HCT116 (cell line): ENCODE results near the gene TTLL6.

Experiments
- CEBPB ChIP-seq: IDR thresholded peaks from 2 replicates; pipeline ENCODE4 v1.6.1; 2012; ENCODE audit warnings: low read depth
- CTCF ChIP-seq, 3 experiments: fragments of 200-600 bp in 1 of 3; sonication (generic) in 1 of 3; IDR thresholded peaks in 2 of 3; conservative IDR thresholded peaks in 1 of 3; 2 replicates each; pipeline ENCODE4 v1.5.1; 2012 to 2017; ENCODE audit warnings: low read depth in 2 of 3, low read length in 2 of 3, antibody characterized with exemption in 1 of 3, borderline replicate concordance in 1 of 3, control low read depth in 1 of 3, mild to moderate bottlenecking in 1 of 3, mixed read lengths in 1 of 3, mixed run types in 1 of 3, moderate library complexity in 1 of 3; ENCODE audit not compliant: insufficient read depth in 1 of 3
- EZH2 ChIP-seq: fragments of 200-600 bp; sonication (generic); IDR thresholded peaks from 2 replicates; pipeline ENCODE4 v1.6.1; 2017; ENCODE audit warnings: antibody characterized with exemption, mixed run types
- EZH2phosphoT487 ChIP-seq: fragments of 200-600 bp; IDR thresholded peaks from 2 replicates; pipeline ENCODE4 v1.6.1; 2018; ENCODE audit warnings: antibody characterized with exemption, borderline replicate concordance
- FOSL1 ChIP-seq: IDR thresholded peaks from 2 replicates; pipeline ENCODE4 v1.6.1; 2012; ENCODE audit warnings: low read depth
- JUND ChIP-seq: IDR thresholded peaks from 2 replicates; pipeline ENCODE4 v1.6.1; 2012
- POLR2A ChIP-seq: IDR thresholded peaks from 2 replicates; pipeline ENCODE4 v1.7.0; 2011; ENCODE audit warnings: borderline replicate concordance; ENCODE audit not compliant: insufficient read depth, insufficient read length; ENCODE audit errors: extremely low read depth
- POLR2AphosphoS5 ChIP-seq: IDR thresholded peaks from 2 replicates; pipeline ENCODE4 v1.6.1; 2011; ENCODE audit warnings: mild to moderate bottlenecking, low read depth, low read length, moderate library complexity
- SIN3A ChIP-seq: IDR thresholded peaks from 2 replicates; pipeline ENCODE4 v1.6.1; 2012; ENCODE audit warnings: low read depth

GRCh38 chr17:48751733-48752398 is 65.2 kb downstream of the TTLL6 start:
- TF ChIP-seq CTCF (IDR thresholded peaks at IDR 0.05 in 2 of 3, conservative IDR thresholded peaks at IDR 0.05 in 1 of 3; ENCODE audit: borderline replicate concordance in 1 of 3, insufficient read depth in 1 of 3, low read depth in 2 of 3, low read length in 2 of 3) (no peak), CEBPB (no peak), JUND (no peak), EZH2 (no peak), SIN3A (no peak), POLR2AphosphoS5 (no peak), EZH2phosphoT487 (no peak), FOSL1 (no peak), POLR2A (no peak)
